ENCODE results near the gene NFS1. TPM values are rescaled to one million over a fixed set of nuclear protein-coding genes. Genes with fewer than 3 reads are reported as not detected.
A peak's percentile ranks its signal among the peaks of the same experiment; 100 is the strongest.

The NFS1 gene
- polyA plus RNA-seq, 1 of the 3 experiments (the other 2 are of a cell fraction), result 75.6 TPM

DNA sequence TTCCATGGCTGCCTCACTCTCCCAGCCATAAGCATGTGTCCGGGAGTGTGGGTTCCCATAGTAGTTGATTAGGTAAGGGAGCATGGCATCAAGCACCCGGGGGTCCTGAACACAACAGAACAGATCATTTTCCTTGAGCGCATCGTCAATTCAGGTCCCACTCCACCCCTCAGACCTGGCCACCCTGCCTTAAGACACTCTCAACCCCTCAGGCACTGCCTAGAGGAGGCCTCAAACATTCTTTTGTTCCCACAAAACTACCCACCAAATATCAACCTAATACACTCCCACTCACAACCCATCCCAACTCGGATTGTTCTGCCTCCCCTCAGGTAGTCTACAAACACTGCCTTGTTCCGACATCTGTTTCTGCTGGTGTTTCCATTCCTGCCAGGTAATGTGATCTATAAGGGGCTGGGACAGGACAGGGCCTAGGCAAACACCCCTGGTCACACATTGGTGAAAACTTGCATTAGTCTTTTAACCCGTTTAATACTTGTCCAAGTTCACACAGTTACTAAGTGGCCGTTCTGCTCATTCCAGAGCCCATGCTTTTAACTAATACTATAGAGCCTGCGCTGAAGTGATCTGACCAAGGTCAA, 1.4 kb downstream of the NFS1 start:
- no peaks in the 10 kb centered on the region for H3K9me2 ChIP-seq
- H3K4me2 ChIP-seq, result peak overlapping the region; percentile 92
- DNase-seq, result no peak
- CTCF ChIA-PET, result interaction anchor here (1.0 to 4.7 kb wide), 2 partner anchors 14 to 186 kb away, joined by 3 to 18 read pairs; no protein-coding TSS in a partner anchor
- H3K36me3 ChIP-seq (replicated peaks in 1 of 2; ENCODE audit: control insufficient read depth in 1 of 2, insufficient read depth in 2 of 2, low read length in 1 of 2), result peaks cover 24 to 59% of the 10 kb centered on the region in 2 experiments
- TF ChIP-seq USF2 (IDR thresholded peaks at IDR 0.05; ENCODE audit: borderline replicate concordance, low read depth, low read length), result no peak
- no peak for TF ChIP-seq FOSL2 (IDR thresholded peaks at IDR 0.05; ENCODE audit: borderline replicate concordance, low read depth)
- TF ChIP-seq, protein P1, sequence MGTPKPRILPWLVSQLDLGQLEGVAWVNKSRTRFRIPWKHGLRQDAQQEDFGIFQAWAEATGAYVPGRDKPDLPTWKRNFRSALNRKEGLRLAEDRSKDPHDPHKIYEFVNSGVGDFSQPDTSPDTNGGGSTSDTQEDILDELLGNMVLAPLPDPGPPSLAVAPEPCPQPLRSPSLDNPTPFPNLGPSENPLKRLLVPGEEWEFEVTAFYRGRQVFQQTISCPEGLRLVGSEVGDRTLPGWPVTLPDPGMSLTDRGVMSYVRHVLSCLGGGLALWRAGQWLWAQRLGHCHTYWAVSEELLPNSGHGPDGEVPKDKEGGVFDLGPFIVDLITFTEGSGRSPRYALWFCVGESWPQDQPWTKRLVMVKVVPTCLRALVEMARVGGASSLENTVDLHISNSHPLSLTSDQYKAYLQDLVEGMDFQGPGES (IDR thresholded peaks at IDR 0.05; ENCODE audit: low read depth, low read length), result no peak
- TF ChIP-seq FOXJ3 (CRISPR knock-in tag; IDR thresholded peaks at IDR 0.05), result no peak
- TF ChIP-seq PBX3 (IDR thresholded peaks at IDR 0.05), result no peak
- no peak for TF ChIP-seq YY1 (IDR thresholded peaks at IDR 0.05; ENCODE audit: low read depth)
- no peak for TF ChIP-seq RAD21 (IDR thresholded peaks at IDR 0.05; ENCODE audit: low read length)
- H2AFZ ChIP-seq (ENCODE audit: low read depth), result peak overlapping the region; percentile 97; the same call in 1 of the 2 replicates
- peaks cover 55% of the 10 kb centered on the region; the same call in 1 of the 2 replicates for H3K79me2 ChIP-seq (ENCODE audit: insufficient read depth)
- H3K27me3 ChIP-seq (ENCODE audit: insufficient read depth), result no peaks in the 10 kb centered on the region
- POLR2A ChIA-PET, result no interaction called here
- peak overlapping the region; percentile 82 to 90 for H3K4me3 ChIP-seq (ENCODE audit: low read depth in 2 of 2, low read length in 1 of 2)
- H3K9me3 ChIP-seq, result no peaks in the 10 kb centered on the region
- H3K9ac ChIP-seq, result peak overlapping the region; percentile 95
- WGBS (ENCODE audit: low lambda C conversion rate), result 67% methylated on average over 9 of the region's 9 CpGs
- H3K27ac ChIP-seq (ENCODE audit: low read depth in 2 of 2, low read length in 1 of 2), result peak overlapping the region in 1 of 2 experiments; percentile 89; a peak in 1 of 4 replicates
- peaks cover 7% of the 10 kb centered on the region; the same call in 1 of the 2 replicates for H4K20me1 ChIP-seq (ENCODE audit: insufficient read depth)
- H3K4me1 ChIP-seq (ENCODE audit: control insufficient read depth in 1 of 2, insufficient read depth in 2 of 2, low read depth in 1 of 2, low read length in 1 of 2), result peaks cover 0 to 16% of the 10 kb centered on the region in 2 experiments; a peak in 3 of 4 replicates
- H3F3A ChIP-seq (replicated peaks; ENCODE audit: insufficient read depth), result peaks cover 30% of the 10 kb centered on the region

DNA sequence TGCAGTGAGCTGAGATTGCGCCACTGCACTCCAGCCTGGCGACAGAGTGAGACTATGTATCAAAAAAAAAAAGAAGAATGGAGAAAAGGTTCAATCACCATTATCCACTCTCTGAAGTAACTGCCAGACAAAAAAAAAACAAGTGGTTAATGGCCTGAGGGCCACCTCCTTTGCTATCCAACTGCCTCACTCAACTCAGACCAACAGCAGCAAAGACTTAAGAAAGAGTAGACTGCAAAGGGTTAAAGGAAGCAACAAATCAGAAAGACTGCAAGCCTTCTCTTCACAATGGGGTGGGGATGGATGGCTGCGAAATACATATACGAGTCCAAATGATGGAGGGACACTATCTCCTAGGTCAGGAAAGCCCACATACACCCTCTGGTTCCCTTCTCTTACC, 3.2 kb downstream of the NFS1 start:
- no peak for DNase-seq
- no peaks in the 10 kb centered on the region for H3K27me3 ChIP-seq (ENCODE audit: insufficient read depth)
- H3K4me1 ChIP-seq (ENCODE audit: control insufficient read depth in 1 of 2, insufficient read depth in 2 of 2, low read depth in 1 of 2, low read length in 1 of 2), result peaks cover 0 to 16% of the 10 kb centered on the region in 2 experiments; a peak in 3 of 4 replicates
- H4K20me1 ChIP-seq (ENCODE audit: insufficient read depth), result no peaks in the 10 kb centered on the region
- ChIA-PET POLR2A (no interaction called here), CTCF (no interaction called here)
- H3K9me3 ChIP-seq, result no peaks in the 10 kb centered on the region
- H3K27ac ChIP-seq (ENCODE audit: low read depth in 2 of 2, low read length in 1 of 2), result no peak overlapping the region
- H3K4me2 ChIP-seq, result no peak overlapping the region
- TF ChIP-seq RXRA (IDR thresholded peaks at IDR 0.05; ENCODE audit: borderline replicate concordance, low read depth), result no peak
- no peak for TF ChIP-seq TCF12 (IDR thresholded peaks at IDR 0.05)
- no peak for TF ChIP-seq RFX5 (IDR thresholded peaks at IDR 0.05; ENCODE audit: low read length)
- TF ChIP-seq, protein P2, sequence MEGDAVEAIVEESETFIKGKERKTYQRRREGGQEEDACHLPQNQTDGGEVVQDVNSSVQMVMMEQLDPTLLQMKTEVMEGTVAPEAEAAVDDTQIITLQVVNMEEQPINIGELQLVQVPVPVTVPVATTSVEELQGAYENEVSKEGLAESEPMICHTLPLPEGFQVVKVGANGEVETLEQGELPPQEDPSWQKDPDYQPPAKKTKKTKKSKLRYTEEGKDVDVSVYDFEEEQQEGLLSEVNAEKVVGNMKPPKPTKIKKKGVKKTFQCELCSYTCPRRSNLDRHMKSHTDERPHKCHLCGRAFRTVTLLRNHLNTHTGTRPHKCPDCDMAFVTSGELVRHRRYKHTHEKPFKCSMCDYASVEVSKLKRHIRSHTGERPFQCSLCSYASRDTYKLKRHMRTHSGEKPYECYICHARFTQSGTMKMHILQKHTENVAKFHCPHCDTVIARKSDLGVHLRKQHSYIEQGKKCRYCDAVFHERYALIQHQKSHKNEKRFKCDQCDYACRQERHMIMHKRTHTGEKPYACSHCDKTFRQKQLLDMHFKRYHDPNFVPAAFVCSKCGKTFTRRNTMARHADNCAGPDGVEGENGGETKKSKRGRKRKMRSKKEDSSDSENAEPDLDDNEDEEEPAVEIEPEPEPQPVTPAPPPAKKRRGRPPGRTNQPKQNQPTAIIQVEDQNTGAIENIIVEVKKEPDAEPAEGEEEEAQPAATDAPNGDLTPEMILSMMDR (IDR thresholded peaks at IDR 0.05), result no peak
- TF ChIP-seq FOXM1 (IDR thresholded peaks at IDR 0.05; ENCODE audit: low read depth), result no peak
- TF ChIP-seq NRF1 (IDR thresholded peaks at IDR 0.05; ENCODE audit: low read depth, low read length), result no peak
- peaks cover 14 to 52% of the 10 kb centered on the region in 2 experiments for H3K36me3 ChIP-seq (replicated peaks in 1 of 2; ENCODE audit: control insufficient read depth in 1 of 2, insufficient read depth in 2 of 2, low read length in 1 of 2)
- no peak overlapping the region for H3K9ac ChIP-seq
- H3K4me3 ChIP-seq (ENCODE audit: low read depth in 2 of 2, low read length in 1 of 2), result no peak overlapping the region
- H3K79me2 ChIP-seq (ENCODE audit: insufficient read depth), result peaks cover 46% of the 10 kb centered on the region; the same call in 1 of the 2 replicates
- no peak overlapping the region for H2AFZ ChIP-seq (ENCODE audit: low read depth)
- H3K9me2 ChIP-seq, result no peaks in the 10 kb centered on the region
- H3F3A ChIP-seq (replicated peaks; ENCODE audit: insufficient read depth), result peaks cover 12% of the 10 kb centered on the region
- WGBS (ENCODE audit: low lambda C conversion rate), result 91% methylated on average over 4 of the region's 4 CpGs
